WERI-Rb-1 (cell line): ENCODE measurements around the gene DGCR6L.
A peak's percentile ranks its signal among the peaks of the same experiment; 100 is the strongest.
"Not testable (repeated sequence)": the region's sequence is repeated elsewhere in the genome, so short reads cannot be mapped to it uniquely, and the experiment has no call there.

Experiments used
- DNase-seq: peaks from one replicate; pipeline ENCODE4 v3.0.0-alpha.2; 2020
- H3K27ac ChIP-seq: fragments of 250-450 bp; sonication (Bioruptor Pico); 2 replicates; pipeline ENCODE4 v1.5.1; 2020; ENCODE audit warnings: mild to moderate bottlenecking, moderate library complexity
- H3K27me3 ChIP-seq: fragments of 250-450 bp; sonication (Bioruptor Pico); 2 replicates; pipeline ENCODE4 v1.5.1; 2021; ENCODE audit warnings: mild to moderate bottlenecking, low read depth, moderate library complexity; ENCODE audit not compliant: insufficient read depth, severe bottlenecking
- H3K36me3 ChIP-seq: fragments of 250-450 bp; sonication (Bioruptor Pico); 2 replicates; pipeline ENCODE4 v1.5.1; 2020; ENCODE audit warnings: mild to moderate bottlenecking, moderate library complexity
- H3K4me3 ChIP-seq: 2 replicates; pipeline ENCODE4 v1.5.1; 2011; ENCODE audit warnings: low read depth, mild to moderate bottlenecking, control low read depth, low read length
- H3K9me3 ChIP-seq: fragments of 250-450 bp; sonication (Bioruptor Pico); 2 replicates; pipeline ENCODE4 v1.5.1; 2021; ENCODE audit warnings: mild to moderate bottlenecking, moderate library complexity; ENCODE audit not compliant: severe bottlenecking
- TF ChIP-seq, protein P1 (sequence below): IDR thresholded peaks from 2 replicates; pipeline ENCODE4 v1.5.1; 2011; ENCODE audit warnings: low read depth, mild to moderate bottlenecking, control low read depth, inconsistent platforms, low read length

Gene DGCR6L

DNA sequence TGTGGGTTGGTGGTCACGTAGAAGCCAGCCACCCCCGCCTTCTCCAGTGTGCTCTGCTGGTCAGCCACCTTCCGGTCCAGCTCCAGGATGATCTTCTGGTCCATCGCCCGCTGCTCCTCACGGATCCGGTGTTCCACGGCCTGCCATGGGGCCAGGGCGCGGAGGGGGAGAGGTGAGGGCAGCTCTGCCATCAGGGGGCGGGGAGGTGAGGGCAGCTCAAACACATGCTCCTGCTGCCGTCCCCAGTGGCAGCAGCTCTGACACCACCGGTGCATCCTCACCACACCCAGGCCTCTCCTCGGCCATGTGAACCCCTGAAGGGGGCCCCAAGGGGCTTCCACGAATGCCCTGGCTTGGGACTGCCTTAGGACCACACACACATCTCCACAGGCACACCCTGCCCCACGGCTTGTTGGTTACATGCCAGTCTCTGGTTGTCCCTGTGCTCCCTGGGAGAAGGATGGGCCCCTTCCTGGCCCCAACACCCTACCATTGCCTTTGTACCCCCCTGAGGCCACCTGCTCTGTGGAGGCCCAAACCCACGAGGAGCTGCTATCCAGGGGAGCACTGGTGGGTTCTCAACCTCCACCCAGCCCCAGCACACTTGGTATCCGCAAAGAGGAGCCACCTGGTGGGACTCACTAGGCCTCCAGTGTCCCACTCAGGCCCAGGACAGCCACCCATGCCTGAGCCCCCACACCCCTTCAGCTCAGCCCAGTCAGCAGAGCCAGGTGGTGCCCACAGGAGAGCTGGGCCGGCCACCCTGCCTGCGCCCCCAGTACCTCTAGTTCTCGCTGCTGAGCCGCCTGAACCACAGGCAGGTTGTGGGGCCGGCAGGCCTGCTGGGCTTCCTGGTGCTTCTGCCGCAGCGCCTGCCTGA is 4.3 kb downstream of the DGCR6L start:
- Histone ChIP-seq H3K4me3 (no peak overlapping the region), H3K27ac (no peak overlapping the region), H3K9me3 (no peaks in the 10 kb centered on the region), H3K27me3 (no peaks in the 10 kb centered on the region), H3K36me3 (no peaks in the 10 kb centered on the region)
- DNase-seq, result no peak
- TF ChIP-seq, protein P1, sequence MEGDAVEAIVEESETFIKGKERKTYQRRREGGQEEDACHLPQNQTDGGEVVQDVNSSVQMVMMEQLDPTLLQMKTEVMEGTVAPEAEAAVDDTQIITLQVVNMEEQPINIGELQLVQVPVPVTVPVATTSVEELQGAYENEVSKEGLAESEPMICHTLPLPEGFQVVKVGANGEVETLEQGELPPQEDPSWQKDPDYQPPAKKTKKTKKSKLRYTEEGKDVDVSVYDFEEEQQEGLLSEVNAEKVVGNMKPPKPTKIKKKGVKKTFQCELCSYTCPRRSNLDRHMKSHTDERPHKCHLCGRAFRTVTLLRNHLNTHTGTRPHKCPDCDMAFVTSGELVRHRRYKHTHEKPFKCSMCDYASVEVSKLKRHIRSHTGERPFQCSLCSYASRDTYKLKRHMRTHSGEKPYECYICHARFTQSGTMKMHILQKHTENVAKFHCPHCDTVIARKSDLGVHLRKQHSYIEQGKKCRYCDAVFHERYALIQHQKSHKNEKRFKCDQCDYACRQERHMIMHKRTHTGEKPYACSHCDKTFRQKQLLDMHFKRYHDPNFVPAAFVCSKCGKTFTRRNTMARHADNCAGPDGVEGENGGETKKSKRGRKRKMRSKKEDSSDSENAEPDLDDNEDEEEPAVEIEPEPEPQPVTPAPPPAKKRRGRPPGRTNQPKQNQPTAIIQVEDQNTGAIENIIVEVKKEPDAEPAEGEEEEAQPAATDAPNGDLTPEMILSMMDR, result no peak

- not testable (repeated sequence) for H3K27ac ChIP-seq
These were observed 5.0 kb downstream of the DGCR6L start for GRCh38 chr22:20314741-20315336.

GRCh38 chr22:20314206-20314605 is 5.7 kb downstream of the DGCR6L start:
- H3K9me3 ChIP-seq, H3K27ac ChIP-seq, H3K27me3 ChIP-seq, H3K36me3 ChIP-seq, DNase-seq, H3K4me3 ChIP-seq: not testable (repeated sequence)

More at GRCh38 chr22:20314741-20315336, 5.0 kb downstream of the DGCR6L start:
- not testable (repeated sequence) for H3K27me3 ChIP-seq, H3K4me3 ChIP-seq, DNase-seq, H3K36me3 ChIP-seq, H3K9me3 ChIP-seq

DNA sequence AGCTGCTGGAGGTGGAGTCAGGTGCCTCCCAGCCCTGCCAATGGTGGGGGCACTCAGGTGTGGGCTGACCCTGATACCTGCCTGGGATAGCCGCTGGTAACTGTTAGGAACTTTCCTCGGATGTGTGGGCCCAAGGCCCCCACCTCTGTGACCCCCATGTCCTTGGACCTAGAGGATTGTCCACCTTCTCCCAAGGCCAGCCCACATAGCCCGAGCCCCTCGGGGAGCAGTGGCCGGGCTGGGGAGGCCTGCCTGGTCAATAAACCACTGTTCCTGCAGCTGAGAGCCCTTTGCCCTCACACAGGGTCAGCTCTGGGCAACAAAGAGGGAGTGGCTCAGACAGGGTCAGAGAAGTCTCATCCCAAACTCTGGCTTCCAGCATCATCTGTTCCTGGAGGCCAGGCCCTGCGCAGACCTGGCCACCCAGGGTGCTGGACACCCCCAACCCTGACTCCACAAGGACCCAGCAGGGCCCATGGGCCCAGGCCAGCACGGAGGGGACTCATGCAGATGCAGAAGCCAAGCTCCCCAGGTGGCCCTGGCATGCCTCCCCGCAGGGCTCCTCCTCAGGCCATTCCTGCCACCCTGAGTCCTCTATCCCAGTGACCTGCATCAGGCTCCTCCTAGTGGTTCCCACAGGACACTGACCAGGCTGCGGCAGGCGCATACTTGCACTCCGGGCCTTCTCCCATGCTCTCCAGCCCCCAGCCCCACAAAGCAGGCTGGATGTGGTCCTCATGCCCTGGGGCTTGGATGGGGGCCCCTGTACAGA is 6.4 kb downstream of the DGCR6L start:
- H3K27me3 ChIP-seq, H3K36me3 ChIP-seq, H3K9me3 ChIP-seq, H3K4me3 ChIP-seq, H3K27ac ChIP-seq: not testable (repeated sequence)
- DNase-seq, result peak; percentile 43
- TF ChIP-seq, protein P1, result peak; percentile 37

DNA sequence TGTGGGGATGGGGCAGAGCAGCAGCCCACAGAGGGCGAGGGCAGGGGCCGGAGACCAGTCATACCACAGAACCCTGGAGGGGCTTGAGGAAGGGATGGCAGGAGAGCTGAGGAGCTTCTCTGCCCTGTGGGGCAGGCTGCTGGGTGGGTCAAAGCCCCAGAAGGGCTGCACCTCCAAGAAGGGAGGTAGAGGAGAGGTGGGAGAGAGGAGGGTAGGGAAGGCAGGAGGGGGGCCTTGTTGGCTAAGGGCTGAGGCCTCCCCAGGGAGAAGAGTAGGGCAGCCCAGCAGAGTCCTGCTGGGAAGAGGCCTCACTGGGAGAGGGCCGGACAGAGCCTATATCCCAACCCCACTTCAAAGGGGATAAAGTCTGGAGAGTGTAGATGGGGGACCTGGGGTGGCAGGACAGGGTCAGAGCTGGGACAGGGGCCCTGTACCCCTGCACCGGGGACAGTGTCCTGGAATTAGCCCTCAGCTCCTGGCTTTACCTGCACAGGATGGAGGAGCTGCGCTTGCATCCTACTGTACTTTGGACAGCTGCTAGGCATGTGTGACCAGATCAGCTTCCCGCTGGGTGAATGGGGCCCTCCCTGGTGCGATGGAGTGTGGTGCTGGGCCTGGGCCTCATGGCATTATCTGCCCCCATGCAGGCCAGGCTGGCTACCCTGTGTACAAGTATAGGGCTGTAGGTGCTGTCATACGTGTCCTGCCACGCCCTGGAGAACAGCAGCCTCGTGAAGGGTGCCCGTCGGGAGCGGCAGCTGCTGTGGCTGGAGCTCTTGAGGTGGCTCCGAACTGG is 7.3 kb downstream of the DGCR6L start:
- Histone ChIP-seq H3K27me3 (no peaks in the 10 kb centered on the region), H3K36me3 (no peaks in the 10 kb centered on the region), H3K27ac (no peak overlapping the region), H3K9me3 (no peaks in the 10 kb centered on the region), H3K4me3 (no peak overlapping the region)
- no peak for DNase-seq
- TF ChIP-seq, protein P1, result no peak

DNA sequence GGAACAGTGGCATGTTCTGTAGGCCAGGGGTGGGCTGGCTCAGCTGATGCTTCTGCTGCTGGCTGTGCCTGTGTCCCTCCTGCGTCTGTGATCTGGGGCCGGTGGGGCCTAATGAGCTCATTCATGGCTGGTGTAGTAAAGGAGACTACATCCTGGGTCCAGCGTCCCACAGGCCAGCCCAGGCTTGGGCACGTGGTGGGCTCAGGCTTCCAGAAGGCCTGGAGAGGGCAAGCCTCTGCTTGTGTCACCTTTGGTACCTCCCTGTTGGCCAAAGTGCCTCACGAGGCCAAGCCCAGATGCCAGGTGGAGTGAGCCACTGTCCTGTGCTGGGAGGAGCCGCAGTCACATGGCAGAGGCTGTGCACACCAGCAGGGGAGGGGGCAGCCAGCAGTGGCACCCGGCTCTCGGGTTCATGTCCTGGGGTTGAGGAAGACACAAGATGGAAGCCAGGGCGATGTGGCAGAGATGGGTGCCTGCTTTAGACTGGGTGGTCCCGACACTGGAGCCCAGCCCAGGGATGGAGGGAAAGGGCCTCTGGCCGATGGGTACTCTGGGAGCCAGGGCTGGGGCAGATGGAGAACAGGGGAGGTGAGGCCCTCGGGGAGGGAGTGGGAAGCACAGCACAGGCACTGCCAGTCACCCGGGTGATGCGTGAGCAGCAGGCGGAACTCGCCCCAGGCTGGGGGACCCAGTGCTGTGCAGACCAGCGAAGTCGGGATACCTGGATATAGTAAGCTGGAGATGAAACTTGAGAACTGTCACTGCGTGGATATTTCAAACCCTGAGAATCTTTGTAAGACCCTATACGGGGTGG is 8.4 kb downstream of the DGCR6L start:
- H3K36me3 ChIP-seq, H3K4me3 ChIP-seq, H3K27ac ChIP-seq, H3K9me3 ChIP-seq, H3K27me3 ChIP-seq: not testable (repeated sequence)
- DNase-seq, result peak; percentile 5

GRCh38 chr22:20310773-20311172 is 9.1 kb downstream of the DGCR6L start:
- DNase-seq, result peak; percentile 7
- H3K27ac ChIP-seq, H3K9me3 ChIP-seq: not testable (repeated sequence)

GRCh38 chr22:20310180-20310579 is 9.7 kb downstream of the DGCR6L start:
- not testable (repeated sequence) for H3K27ac ChIP-seq, H3K9me3 ChIP-seq, H3K27me3 ChIP-seq, H3K36me3 ChIP-seq, DNase-seq, H3K4me3 ChIP-seq

More at GRCh38 chr22:20310773-20311172, 9.1 kb downstream of the DGCR6L start:
- H3K27me3 ChIP-seq, H3K36me3 ChIP-seq, H3K4me3 ChIP-seq: not testable (repeated sequence)

DNA sequence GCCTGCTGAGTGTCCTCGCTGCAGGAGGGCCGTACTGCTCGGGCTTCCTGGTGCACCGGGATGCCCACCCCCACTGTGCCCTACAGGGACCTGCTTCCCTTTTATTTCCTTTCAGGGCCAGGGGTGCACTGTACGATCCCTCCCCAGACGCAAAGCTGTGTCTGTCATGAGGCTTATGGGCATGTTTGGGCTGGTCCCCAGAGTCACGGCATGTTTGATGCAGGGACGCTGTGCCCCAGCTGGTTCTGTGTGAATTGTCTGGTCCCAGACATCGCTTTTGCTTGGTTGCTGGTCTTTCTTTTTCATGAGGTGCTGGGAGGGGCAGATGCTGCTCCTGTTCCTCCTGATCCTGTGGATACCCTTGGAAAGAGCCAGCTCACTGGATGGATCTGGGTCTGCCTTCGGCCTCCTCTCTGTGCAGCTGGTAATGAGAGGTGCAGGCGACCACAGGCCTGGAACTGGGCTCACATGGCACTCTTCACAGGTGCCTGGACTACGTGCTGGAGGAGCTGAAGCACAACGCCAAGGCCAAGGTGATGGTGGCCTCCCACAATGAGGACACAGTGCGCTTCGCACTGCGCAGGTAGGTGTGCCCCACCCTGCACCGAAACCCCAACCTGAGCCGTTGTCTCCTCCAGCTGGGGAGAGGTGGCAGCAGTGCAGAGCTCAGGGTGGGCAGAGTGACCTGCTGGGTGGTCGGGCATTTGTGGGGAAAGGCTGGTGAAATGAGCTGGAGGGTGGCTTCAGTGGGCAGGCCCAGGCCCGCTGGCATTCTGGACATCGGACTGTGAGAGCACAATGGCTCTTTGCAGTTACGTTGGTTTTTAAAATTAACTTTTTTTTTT is 10.8 kb downstream of the DGCR6L start:
- peak; percentile 11 for DNase-seq
- not testable (repeated sequence) for H3K27me3 ChIP-seq, H3K4me3 ChIP-seq, H3K27ac ChIP-seq, H3K36me3 ChIP-seq, H3K9me3 ChIP-seq
